SK-N-SH (cell line): ENCODE measurements around the gene LRRC27. TPM values are rescaled to one million over a fixed set of nuclear protein-coding genes. Genes with fewer than 3 reads are reported as not detected.

Experiments
- CTCF ChIA-PET: fragments of 300-600, 350-600 bp; formaldehyde crosslinking; extraction: SDS; loops from one replicate; lab custom pipeline; 2021; lab: Yijun Ruan, JAX
- POLR2A ChIA-PET: fragments of 350-600 bp; sonication (Branson Sonifier 250); formaldehyde crosslinking; extraction: SDS; loops from one replicate; lab custom pipeline; 2020; ENCODE audit warnings: antibody characterized with exemption, inconsistent platforms; lab: Yijun Ruan, JAX
- DNase-seq: peaks from one replicate; pipeline ENCODE4 v3.0.0; 2012
- H2AFZ ChIP-seq: fragments of 200-600 bp; sonication (generic); 2 replicates; pipeline ENCODE4 v1.8.1; 2016; ENCODE audit warnings: antibody characterized with exemption, mild to moderate bottlenecking, low read depth
- H3F3A ChIP-seq: fragments of 200-600 bp; sonication (generic); replicated peaks from 2 replicates; pipeline ENCODE3; 2016; ENCODE audit warnings: antibody characterized with exemption, mild to moderate bottlenecking; ENCODE audit not compliant: insufficient read depth
- H3K27ac ChIP-seq, 2 experiments: fragments of 200-500 bp in 1 of 2; fragments of 200-600 bp in 1 of 2; sonication (Bioruptor generic) in 1 of 2; sonication (generic), shearing (Covaris generic) in 1 of 2; 2 replicates each; pipeline versions ENCODE4 v1.5.1 to v1.6.1; 2014 to 2016; ENCODE audit warnings: low read depth in 2 of 2, inconsistent platforms in 1 of 2, low read length in 1 of 2, mild to moderate bottlenecking in 1 of 2, mixed read lengths in 1 of 2
- H3K27me3 ChIP-seq: fragments of 200-600 bp; sonication (generic), shearing (Covaris generic); 2 replicates; pipeline ENCODE4 v1.6.1; 2016; ENCODE audit warnings: mixed run types; ENCODE audit not compliant: insufficient read depth
- H3K36me3 ChIP-seq, 2 experiments: fragments of 200-500 bp in 1 of 2; fragments of 200-600 bp in 1 of 2; sonication (Bioruptor generic) in 1 of 2; sonication (generic) in 1 of 2; replicated peaks in 1 of 2; 2 replicates each; pipeline versions ENCODE3 to v1.5.1; 2014 to 2016; ENCODE audit warnings: low read length in 1 of 2, mild to moderate bottlenecking in 1 of 2; ENCODE audit not compliant: insufficient read depth in 2 of 2, control insufficient read depth in 1 of 2
- H3K4me1 ChIP-seq, 2 experiments: fragments of 200-500 bp in 1 of 2; fragments of 200-600 bp in 1 of 2; sonication (Bioruptor generic) in 1 of 2; sonication (generic), shearing (Covaris generic) in 1 of 2; 2 replicates each; pipeline versions ENCODE4 v1.5.1 to v1.6.1; 2014 to 2016; ENCODE audit warnings: low read depth in 1 of 2, low read length in 1 of 2, mixed run types in 1 of 2; ENCODE audit not compliant: insufficient read depth in 2 of 2, control insufficient read depth in 1 of 2
- H3K4me2 ChIP-seq: fragments of 200-600 bp; sonication (generic), shearing (Covaris generic); 2 replicates; pipeline ENCODE4 v1.6.1; 2017; ENCODE audit warnings: mixed run types
- H3K4me3 ChIP-seq, 2 experiments: fragments of 200-500 bp in 1 of 2; fragments of 200-600 bp in 1 of 2; sonication (Bioruptor generic) in 1 of 2; sonication (generic), shearing (Covaris generic) in 1 of 2; 2 replicates each; pipeline versions ENCODE4 v1.5.1 to v1.8.1; 2014 to 2016; ENCODE audit warnings: low read depth in 2 of 2, inconsistent platforms in 1 of 2, low read length in 1 of 2, mild to moderate bottlenecking in 1 of 2, mixed read lengths in 1 of 2, moderate library complexity in 1 of 2
- H3K79me2 ChIP-seq: fragments of 200-600 bp; sonication (generic); 2 replicates; pipeline ENCODE4 v1.8.1; 2017; ENCODE audit warnings: mild to moderate bottlenecking; ENCODE audit not compliant: insufficient read depth
- H3K9ac ChIP-seq: fragments of 200-600 bp; sonication (generic); 2 replicates; pipeline ENCODE4 v1.6.1; 2017; ENCODE audit warnings: mixed run types
- H3K9me2 ChIP-seq: fragments of 200-600 bp; sonication (generic); 2 replicates; pipeline ENCODE4 v1.6.1; 2017; ENCODE audit warnings: mixed run types
- H3K9me3 ChIP-seq: fragments of 200-600 bp; sonication (generic); 2 replicates; pipeline ENCODE4 v1.6.1; 2017; ENCODE audit warnings: mixed run types, mild to moderate bottlenecking, moderate library complexity
- H4K20me1 ChIP-seq: fragments of 200-600 bp; sonication (generic); 2 replicates; pipeline ENCODE4 v1.6.1; 2017; ENCODE audit warnings: mild to moderate bottlenecking, mixed run types; ENCODE audit not compliant: insufficient read depth
- CHD2 ChIP-seq: fragments of 150-350 bp; IDR thresholded peaks from 2 replicates; pipeline ENCODE4 v1.6.1; 2018; ENCODE audit warnings: low read length; ENCODE audit not compliant: partially characterized antibody
- EP300 ChIP-seq, 2 experiments: IDR thresholded peaks; 2 replicates each; pipeline versions ENCODE4 v1.4.0 to v1.6.1; 2012; ENCODE audit warnings: borderline replicate concordance in 1 of 2, low read depth in 1 of 2, low read length in 1 of 2
- GABPA ChIP-seq: IDR thresholded peaks from 2 replicates; pipeline ENCODE4 v1.4.0; 2012; ENCODE audit warnings: low read depth, mild to moderate bottlenecking
- NFIC ChIP-seq: IDR thresholded peaks from 2 replicates; pipeline ENCODE4 v1.4.0; 2012; ENCODE audit warnings: borderline replicate concordance
- NRF1 ChIP-seq: IDR thresholded peaks from 2 replicates; pipeline ENCODE4 v1.6.1; 2012; ENCODE audit warnings: low read depth, mild to moderate bottlenecking, low read length
- PBX3 ChIP-seq: IDR thresholded peaks from 2 replicates; pipeline ENCODE4; 2012
- RCOR1 ChIP-seq: fragments of 150-350 bp; IDR thresholded peaks from 2 replicates; pipeline ENCODE4 v1.6.1; 2017; ENCODE audit warnings: antibody characterized with exemption, low read length
- TCF12 ChIP-seq: IDR thresholded peaks from 2 replicates; pipeline ENCODE4 v1.4.0; 2012
- USF1 ChIP-seq: IDR thresholded peaks from 2 replicates; pipeline ENCODE4 v1.4.0; 2012; ENCODE audit warnings: low read depth, borderline replicate concordance
- USF2 ChIP-seq: fragments of 150-350 bp; IDR thresholded peaks from 2 replicates; pipeline ENCODE4 v1.6.1; 2017; ENCODE audit warnings: antibody characterized with exemption, low read length, low read depth, borderline replicate concordance
- YY1 ChIP-seq: IDR thresholded peaks from 2 replicates; pipeline ENCODE4 v1.4.0; 2012; ENCODE audit warnings: low read depth, mild to moderate bottlenecking
- ZBTB33 ChIP-seq: IDR thresholded peaks from 2 replicates; pipeline ENCODE4 v1.4.0; 2012; ENCODE audit warnings: low read depth, borderline replicate concordance
- WGBS: methylation state at CpG from one replicate; pipeline ENCODE4 v1.1.6; 2017; ENCODE audit warnings: low lambda C conversion rate; 5-methylcytosine and 5-hydroxymethylcytosine counted together
- polyA plus RNA-seq, 3 experiments: library from polyadenylated mRNA; depleted of rRNA; stranded (reverse); fragments of >200 nt; gene quantifications; 2 replicates each; pipeline ENCODE4 v1.2.3, GENCODE V29; 2012

Gene LRRC27
- polyA plus RNA-seq, 1 of the 3 experiments (the other 2 are of a cell fraction), result 10.0 TPM

- Histone ChIP-seq H3K79me2 (peaks cover 51% of the 10 kb centered on the region), H3K4me2 (no peak overlapping the region), H3F3A (peaks cover 31% of the 10 kb centered on the region), H3K9ac (no peak overlapping the region), H2AFZ (no peak overlapping the region), H3K27ac (no peak overlapping the region), H3K4me1 (peaks cover 11 to 17% of the 10 kb centered on the region in 2 experiments; a peak in 3 of 4 replicates), H4K20me1 (no peaks in the 10 kb centered on the region), H3K36me3 (peaks cover 0 to 9% of the 10 kb centered on the region in 2 experiments), H3K9me2 (no peaks in the 10 kb centered on the region), H3K9me3 (no peaks in the 10 kb centered on the region), H3K27me3 (no peaks in the 10 kb centered on the region), H3K4me3 (no peak overlapping the region)
- no peak for DNase-seq
- CTCF ChIA-PET, result interaction anchor here (1.8 kb wide), 1 partner anchor 13 kb away, joined by 6 read pairs; no protein-coding TSS in a partner anchor
- no peak for TF ChIP-seq EP300 (IDR thresholded peaks at IDR 0.05; ENCODE audit: borderline replicate concordance in 1 of 2, low read depth in 1 of 2, low read length in 1 of 2)
- TF ChIP-seq NFIC, result no peak
- TF ChIP-seq TCF12, result no peak
- TF ChIP-seq RCOR1, result no peak
- TF ChIP-seq CHD2, result no peak
- WGBS, result 100% methylated on average over 1 of the region's 1 CpG
- POLR2A ChIA-PET, result interaction anchor here (0.6 kb wide), 1 partner anchor 83 kb away, joined by 3 read pairs; no protein-coding TSS in a partner anchor
Measured at GRCh38 chr10:132324186-132324585, 7.8 kb upstream of the LRRC27 start.

GRCh38 chr10:132326344-132326889, 5.6 kb upstream of the LRRC27 start:
- peaks cover 22% of the 10 kb centered on the region for H3F3A ChIP-seq
- no peak overlapping the region for H2AFZ ChIP-seq
- H3K4me1 ChIP-seq, result peaks cover 0 to 24% of the 10 kb centered on the region in 2 experiments; a peak in 3 of 4 replicates
- WGBS, result 93% methylated on average over 11 of the region's 11 CpGs
- H3K4me2 ChIP-seq, result no peak overlapping the region
- no peak overlapping the region for H3K4me3 ChIP-seq
- H3K36me3 ChIP-seq, result peaks cover 0 to 9% of the 10 kb centered on the region in 2 experiments
- no peaks in the 10 kb centered on the region for H4K20me1 ChIP-seq
- DNase-seq, result no peak
- no peak overlapping the region for H3K9ac ChIP-seq
- no peak overlapping the region for H3K27ac ChIP-seq
- TF ChIP-seq USF1, result no peak
- no peak for TF ChIP-seq NRF1
- no peak for TF ChIP-seq YY1
- TF ChIP-seq ZBTB33, result no peak
- TF ChIP-seq GABPA, result no peak
- no peak for TF ChIP-seq USF2
- no peak for TF ChIP-seq PBX3
- TF ChIP-seq, all 33 proteins: peak for 0
- ChIA-PET POLR2A (no interaction called here), CTCF (no interaction called here)
- H3K9me3 ChIP-seq, result no peaks in the 10 kb centered on the region
- no peaks in the 10 kb centered on the region for H3K9me2 ChIP-seq
- H3K27me3 ChIP-seq, result no peaks in the 10 kb centered on the region
- H3K79me2 ChIP-seq, result peaks cover 70% of the 10 kb centered on the region
